CMK (cell line): ENCODE results near the gene TUFT1.
"Not testable (repeated sequence)": the region's sequence is repeated elsewhere in the genome, so short reads cannot be mapped to it uniquely, and the experiment has no call there.

ENCODE experiments used
- DNase-seq: peaks from one replicate; pipeline ENCODE4 v3.0.0-alpha.2; 2010; ENCODE audit warnings: low read depth

The TUFT1 gene

GRCh38 chr1:151581451-151581850, 41.3 kb downstream of the TUFT1 start:
- DNase-seq, result no peak

GRCh38 chr1:151581921-151582320, 41.8 kb downstream of the TUFT1 start:
- no peak for DNase-seq

GRCh38 chr1:151583796-151584195, 43.7 kb downstream of the TUFT1 start:
- no peak for DNase-seq

GRCh38 chr1:151584278-151584677, 44.2 kb downstream of the TUFT1 start:
- no peak for DNase-seq

GRCh38 chr1:151584780-151585179, 44.7 kb downstream of the TUFT1 start:
- no peak for DNase-seq

GRCh38 chr1:151585622-151586021, 45.5 kb downstream of the TUFT1 start:
- DNase-seq, result no peak

GRCh38 chr1:151590961-151591360, 50.9 kb downstream of the TUFT1 start:
- DNase-seq, result no peak

- no peak for DNase-seq
Measured at GRCh38 chr1:151593730-151594129, 53.6 kb downstream of the TUFT1 start.

GRCh38 chr1:151594143-151594625, 54.1 kb downstream of the TUFT1 start:
- DNase-seq, result no peak

- DNase-seq, result peak; percentile 41
Measured at GRCh38 chr1:151596166-151596953, 56.3 kb downstream of the TUFT1 start.

- DNase-seq, result not testable (repeated sequence)
Measured at GRCh38 chr1:151602550-151602949, 62.4 kb downstream of the TUFT1 start.

- DNase-seq, result no peak
Measured at GRCh38 chr1:151604291-151604690, 64.2 kb downstream of the TUFT1 start.

- no peak for DNase-seq
Measured at GRCh38 chr1:151606384-151606783, 66.3 kb downstream of the TUFT1 start.

- no peak for DNase-seq
Measured at GRCh38 chr1:151606857-151607256, 66.7 kb downstream of the TUFT1 start.

- no peak for DNase-seq
Measured at GRCh38 chr1:151610142-151610541, 70.0 kb downstream of the TUFT1 start.

GRCh38 chr1:151611288-151611790, 71.2 kb downstream of the TUFT1 start:
- no peak for DNase-seq

GRCh38 chr1:151611832-151612500, 71.9 kb downstream of the TUFT1 start, which contains the start of gene SNX27:
Gene SNX27 (plus strand): TSS chr1:151612050. CDS start chr1:151612202, 152 bp downstream.
- peak; percentile 72 for DNase-seq

GRCh38 chr1:151612501-151613281, 72.6 kb downstream of the TUFT1 start:
- DNase-seq, result no peak

GRCh38 chr1:151613282-151613780, 73.2 kb downstream of the TUFT1 start:
- no peak for DNase-seq

- DNase-seq, result no peak
Measured at GRCh38 chr1:151615711-151616504, 75.8 kb downstream of the TUFT1 start.

- no peak for DNase-seq
Measured at GRCh38 chr1:151616505-151616849, 76.4 kb downstream of the TUFT1 start.
